CD14-positive monocyte (primary cell): ENCODE data around the gene DERL3. TPM values are rescaled to one million over a fixed set of nuclear protein-coding genes. Genes with fewer than 3 reads are reported as not detected.

Source experiments
- DNase-seq, 3 donors: peaks; one replicate each; pipeline ENCODE4 v3.0.0-alpha.2; 2011 to 2022
- H2AFZ ChIP-seq: 2 replicates; pipeline ENCODE4 v1.6.0; 2012; ENCODE audit warnings: mild to moderate bottlenecking, low read depth, low read length, inconsistent platforms; ENCODE audit not compliant: insufficient read depth, poor library complexity, severe bottlenecking
- H3K27ac ChIP-seq, 2 donors: 1 replicate in 1 of 2; 2 replicates in 1 of 2; pipeline ENCODE4 v1.5.1; 2012 to 2013; ENCODE audit warnings: low read length in 2 of 2, control low read depth in 1 of 2, inconsistent platforms in 1 of 2, low read depth in 1 of 2, mild to moderate bottlenecking in 1 of 2
- H3K27me3 ChIP-seq, 2 donors: one replicate each; pipeline versions ENCODE4 v1.6.0 to v1.6.1; 2011 to 2013; ENCODE audit warnings: low read length in 2 of 2; ENCODE audit not compliant: control insufficient read depth in 2 of 2, insufficient read depth in 2 of 2
- H3K36me3 ChIP-seq, 2 donors: replicated peaks in 1 of 2; 1 replicate in 1 of 2; 2 replicates in 1 of 2; pipeline versions ENCODE4 v1.5.1 to v1.6.1; 2012 to 2013; ENCODE audit warnings: low read length in 2 of 2, control low read depth in 1 of 2, inconsistent platforms in 1 of 2, mild to moderate bottlenecking in 1 of 2; ENCODE audit not compliant: insufficient read depth in 2 of 2, control insufficient read depth in 1 of 2
- H3K4me1 ChIP-seq, 2 donors: 1 replicate in 1 of 2; 2 replicates in 1 of 2; pipeline versions ENCODE4 v1.5.1 to v1.6.1; 2012 to 2013; ENCODE audit warnings: low read length in 2 of 2, control low read depth in 1 of 2, inconsistent platforms in 1 of 2, mild to moderate bottlenecking in 1 of 2, moderate library complexity in 1 of 2; ENCODE audit not compliant: insufficient read depth in 2 of 2, control insufficient read depth in 1 of 2
- H3K4me2 ChIP-seq: replicated peaks from 2 replicates; pipeline ENCODE3; 2012; ENCODE audit warnings: low read length, moderate library complexity, mild to moderate bottlenecking; ENCODE audit not compliant: poor library complexity, severe bottlenecking; ENCODE audit errors: extremely low read depth
- H3K4me3 ChIP-seq, 3 experiments: fragments of 200-600 bp in 1 of 3; sonication (generic) in 1 of 3; replicated peaks in 1 of 3; 1 replicate in 2 of 3; 2 replicates in 1 of 3; pipeline ENCODE4 v1.5.1; 2011 to 2013; ENCODE audit warnings: low read length in 3 of 3, mild to moderate bottlenecking in 3 of 3, control low read depth in 2 of 3, low read depth in 2 of 3, inconsistent platforms in 1 of 3, moderate library complexity in 1 of 3
- H3K79me2 ChIP-seq: 2 replicates; pipeline ENCODE4 v1.6.0; 2012; ENCODE audit warnings: mild to moderate bottlenecking, control low read depth, inconsistent platforms, low read length, moderate library complexity; ENCODE audit not compliant: insufficient read depth
- H3K9ac ChIP-seq: 2 replicates; pipeline ENCODE4 v1.6.0; 2017; ENCODE audit warnings: low read length, mild to moderate bottlenecking; ENCODE audit not compliant: insufficient read depth, poor library complexity, severe bottlenecking
- H3K9me3 ChIP-seq, 2 donors: replicated peaks in 1 of 2; 1 replicate in 1 of 2; 2 replicates in 1 of 2; pipeline versions ENCODE4 v1.5.1 to v1.6.1; 2012 to 2013; ENCODE audit warnings: low read length in 2 of 2, control low read depth in 1 of 2; ENCODE audit not compliant: control insufficient read depth in 1 of 2, insufficient read depth in 1 of 2
- H4K20me1 ChIP-seq: 2 replicates; pipeline ENCODE4 v1.6.0; 2012; ENCODE audit warnings: mild to moderate bottlenecking, low read length, control low read depth, moderate library complexity; ENCODE audit not compliant: insufficient read depth
- H3K27ac Mint-ChIP-seq, 7 donors: one replicate each; pipeline ENCODE4 v1.8.0; 2020; ENCODE audit warnings: mild to moderate bottlenecking in 7 of 7, mixed read lengths in 7 of 7, moderate library complexity in 6 of 7, inconsistent platforms in 2 of 7
- H3K27me3 Mint-ChIP-seq, 3 donors: one replicate each; pipeline ENCODE4 v1.8.0; 2021 to 2022; ENCODE audit warnings: low read depth in 3 of 3, mild to moderate bottlenecking in 3 of 3, mixed read lengths in 3 of 3, moderate library complexity in 3 of 3, inconsistent platforms in 1 of 3
- H3K36me3 Mint-ChIP-seq, 2 donors: one replicate each; pipeline ENCODE4 v1.8.0; 2020; ENCODE audit warnings: mixed read lengths in 2 of 2, inconsistent platforms in 1 of 2, mild to moderate bottlenecking in 1 of 2
- H3K4me1 Mint-ChIP-seq: one replicate; pipeline ENCODE4 v1.8.0; 2020; ENCODE audit warnings: mild to moderate bottlenecking, mixed read lengths
- H3K4me3 Mint-ChIP-seq, 2 donors: one replicate each; pipeline ENCODE4 v1.8.0; 2020; ENCODE audit warnings: mild to moderate bottlenecking in 2 of 2, mixed read lengths in 2 of 2, moderate library complexity in 1 of 2
- H3K9me3 Mint-ChIP-seq, 7 donors: one replicate each; pipeline ENCODE4 v1.8.0; 2020 to 2022; ENCODE audit warnings: mixed read lengths in 7 of 7, mild to moderate bottlenecking in 6 of 7, moderate library complexity in 6 of 7, inconsistent platforms in 2 of 7
- WGBS: methylation state at CpG from one replicate; pipeline ENCODE4 v1.1.5; 2013; ENCODE audit warnings: missing lambda C conversion rate; ENCODE audit not compliant: insufficient coverage; 5-methylcytosine and 5-hydroxymethylcytosine counted together
- intact Hi-C, 2 donors: fragments of 100-400 bp; cut with micrococcal nuclease; formaldehyde crosslinking; loops; one replicate each; pipeline versions ENCODE4 v1.15.0 to v1.15.1; 2023
- polyA plus RNA-seq, 3 donors: library from polyadenylated mRNA; depleted of rRNA in 1 of 3; unstranded in 2 of 3; stranded (reverse) in 1 of 3; fragments of 300-500 nt in 2 of 3; fragments of >200 nt in 1 of 3; fragmentation: Illumina TruSeq in 2 of 3; gene quantifications; 1 replicate in 2 of 3; 2 replicates in 1 of 3; pipeline ENCODE4 v1.2.3, GENCODE V29; 2012 to 2021
- TF ChIP-seq, protein P1 (sequence below): fragments of 200-600 bp; IDR thresholded peaks from one replicate; pipeline ENCODE4 v1.8.0; 2022; ENCODE audit warnings: antibody characterized with exemption, mild to moderate bottlenecking

The DERL3 gene
- polyA plus RNA-seq, 3 donors: 0.23 to 0.64 (median 0.28) TPM

DNA sequence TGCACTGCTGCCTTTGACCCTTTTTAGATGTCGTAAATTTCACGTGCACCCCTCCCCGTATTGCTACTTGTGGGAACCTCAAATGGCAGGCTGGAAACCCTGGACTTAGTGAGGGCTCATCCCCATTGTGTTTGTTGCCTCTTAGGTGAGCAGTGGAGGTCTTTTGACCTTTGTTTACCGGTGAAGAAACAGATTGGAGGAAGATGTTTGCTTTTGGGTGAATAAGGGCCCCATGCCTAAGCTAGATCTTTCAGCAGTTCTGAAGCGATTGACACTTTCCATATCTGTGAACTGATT lies 51.3 kb downstream of the DERL3 start:
- Histone ChIP-seq H4K20me1 (peaks cover 48% of the 10 kb centered on the region), H3K27ac (peak overlapping the region; percentile 89 to 93), H3K27me3 (no peaks in the 10 kb centered on the region), H2AFZ (peak overlapping the region; percentile 85), H3K4me2 (peak overlapping the region; percentile 80), H3K9me3 (no peaks in the 10 kb centered on the region), H3K4me1 (peaks cover 14 to 19% of the 10 kb centered on the region in 2 donors), H3K36me3 (peaks cover 11 to 28% of the 10 kb centered on the region in 2 donors), H3K79me2 (peaks cover 51% of the 10 kb centered on the region), H3K4me3 (peak overlapping the region; percentile 46 to 80 (median 77)), H3K9ac (peak overlapping the region; percentile 99)
- WGBS: 11% methylated on average over 4 of the region's 5 CpGs
- TF ChIP-seq, protein P1, sequence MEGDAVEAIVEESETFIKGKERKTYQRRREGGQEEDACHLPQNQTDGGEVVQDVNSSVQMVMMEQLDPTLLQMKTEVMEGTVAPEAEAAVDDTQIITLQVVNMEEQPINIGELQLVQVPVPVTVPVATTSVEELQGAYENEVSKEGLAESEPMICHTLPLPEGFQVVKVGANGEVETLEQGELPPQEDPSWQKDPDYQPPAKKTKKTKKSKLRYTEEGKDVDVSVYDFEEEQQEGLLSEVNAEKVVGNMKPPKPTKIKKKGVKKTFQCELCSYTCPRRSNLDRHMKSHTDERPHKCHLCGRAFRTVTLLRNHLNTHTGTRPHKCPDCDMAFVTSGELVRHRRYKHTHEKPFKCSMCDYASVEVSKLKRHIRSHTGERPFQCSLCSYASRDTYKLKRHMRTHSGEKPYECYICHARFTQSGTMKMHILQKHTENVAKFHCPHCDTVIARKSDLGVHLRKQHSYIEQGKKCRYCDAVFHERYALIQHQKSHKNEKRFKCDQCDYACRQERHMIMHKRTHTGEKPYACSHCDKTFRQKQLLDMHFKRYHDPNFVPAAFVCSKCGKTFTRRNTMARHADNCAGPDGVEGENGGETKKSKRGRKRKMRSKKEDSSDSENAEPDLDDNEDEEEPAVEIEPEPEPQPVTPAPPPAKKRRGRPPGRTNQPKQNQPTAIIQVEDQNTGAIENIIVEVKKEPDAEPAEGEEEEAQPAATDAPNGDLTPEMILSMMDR: no peak
- H3K4me3 Mint-ChIP-seq: peak overlapping the region; percentile 81 to 91
- intact Hi-C loops: loop anchor here (2.0 to 5.0 kb wide), 3 partner anchors 51 to 225 kb away; partner anchors contain the start of genes DERL3 (in 2 of the 2) and CABIN1 (in 1 of the 2)
- peak overlapping the region; percentile 80 to 88 (median 82) for H3K27ac Mint-ChIP-seq
- H3K4me1 Mint-ChIP-seq: peaks cover 15% of the 10 kb centered on the region
- DNase-seq: no peak
- peaks cover 0 to 3% (median 1%) of the 10 kb centered on the region in 3 donors for H3K27me3 Mint-ChIP-seq
- H3K9me3 Mint-ChIP-seq: no peaks in the 10 kb centered on the region
- H3K36me3 Mint-ChIP-seq: peaks cover 5 to 21% of the 10 kb centered on the region in 2 donors

DNA sequence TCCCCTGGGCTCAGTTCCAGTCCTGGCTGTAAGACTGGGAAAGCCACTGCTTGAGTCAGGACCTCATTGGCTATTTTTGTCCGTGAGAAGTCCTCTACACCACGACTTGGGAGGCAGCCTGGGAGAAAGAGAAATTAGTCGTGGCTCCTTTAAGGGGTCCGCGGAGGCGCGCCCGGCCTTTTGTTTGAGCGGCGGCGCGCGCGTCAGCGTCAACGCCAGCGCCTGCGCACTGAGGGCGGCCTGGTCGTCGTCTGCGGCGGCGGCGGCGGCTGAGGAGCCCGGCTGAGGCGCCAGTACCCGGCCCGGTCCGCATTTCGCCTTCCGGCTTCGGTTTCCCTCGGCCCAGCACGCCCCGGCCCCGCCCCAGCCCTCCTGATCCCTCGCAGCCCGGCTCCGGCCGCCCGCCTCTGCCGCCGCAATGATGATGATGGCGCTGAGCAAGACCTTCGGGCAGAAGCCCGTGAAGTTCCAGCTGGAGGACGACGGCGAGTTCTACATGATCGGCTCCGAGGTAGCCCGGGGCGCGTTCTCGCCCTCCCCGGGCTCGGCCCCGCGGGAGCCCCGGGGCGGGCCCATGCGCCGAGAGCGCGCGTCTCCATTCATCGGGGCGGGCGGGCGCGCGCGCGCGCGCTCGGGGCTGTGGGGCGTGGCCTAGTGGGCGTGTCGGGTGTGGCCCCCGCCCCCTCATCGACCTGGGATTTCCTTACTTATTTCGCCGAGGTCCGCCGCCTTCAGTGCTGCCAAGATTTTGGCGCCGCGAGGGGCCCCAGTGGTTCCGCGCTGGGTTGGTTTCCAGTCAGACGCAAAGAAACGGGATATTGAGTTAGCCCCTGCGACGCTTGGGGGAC lies 51.8 kb downstream of the DERL3 start, which contains the start of gene SMARCB1:
Gene SMARCB1, plus strand, starts transcription at position 215 of the 848 bp plus-strand sequence. Its CDS starts 204 bp downstream, at position 419.
- peaks cover 14 to 19% of the 10 kb centered on the region in 2 donors for H3K4me1 ChIP-seq
- intact Hi-C loops: loop anchor here (2.0 to 5.0 kb wide), 3 partner anchors 52 to 225 kb away; partner anchors contain the start of genes DERL3 (in 2 of the 2) and CABIN1 (in 1 of the 2)
- Mint-ChIP-seq H3K36me3 (peaks cover 0 to 16% of the 10 kb centered on the region in 2 donors), H3K27me3 (peaks cover 0 to 3% (median 1%) of the 10 kb centered on the region in 3 donors), H3K4me3 (peak within 1 kb of the TSS; percentile 81 to 91), H3K4me1 (peaks cover 15% of the 10 kb centered on the region), H3K9me3 (no peaks in the 10 kb centered on the region), H3K27ac (peak within 1 kb of the TSS; percentile 82 to 94 (median 87))
- H4K20me1 ChIP-seq: peaks cover 43% of the 10 kb centered on the region
- peak within 1 kb of the TSS; percentile 99 for H3K9ac ChIP-seq
- H3K36me3 ChIP-seq: peaks cover 6 to 23% of the 10 kb centered on the region in 2 donors
- H3K27me3 ChIP-seq: no peaks in the 10 kb centered on the region
- H3K4me3 ChIP-seq: peak within 1 kb of the TSS; percentile 46 to 80 (median 77)
- peak within 1 kb of the TSS; percentile 89 to 93 for H3K27ac ChIP-seq
- TF ChIP-seq, protein P1: no peak
- H3K4me2 ChIP-seq: peak within 1 kb of the TSS; percentile 80
- H2AFZ ChIP-seq: peak within 1 kb of the TSS; percentile 85
- under 1% methylated on average over 95 of the region's 97 CpGs for WGBS
- DNase-seq: peak; percentile 84 to 87 (median 85)
- H3K79me2 ChIP-seq: peaks cover 48% of the 10 kb centered on the region
- H3K9me3 ChIP-seq: no peaks in the 10 kb centered on the region
